Measurements from ENCODE around the gene RASA3.

The RASA3 gene

DNA sequence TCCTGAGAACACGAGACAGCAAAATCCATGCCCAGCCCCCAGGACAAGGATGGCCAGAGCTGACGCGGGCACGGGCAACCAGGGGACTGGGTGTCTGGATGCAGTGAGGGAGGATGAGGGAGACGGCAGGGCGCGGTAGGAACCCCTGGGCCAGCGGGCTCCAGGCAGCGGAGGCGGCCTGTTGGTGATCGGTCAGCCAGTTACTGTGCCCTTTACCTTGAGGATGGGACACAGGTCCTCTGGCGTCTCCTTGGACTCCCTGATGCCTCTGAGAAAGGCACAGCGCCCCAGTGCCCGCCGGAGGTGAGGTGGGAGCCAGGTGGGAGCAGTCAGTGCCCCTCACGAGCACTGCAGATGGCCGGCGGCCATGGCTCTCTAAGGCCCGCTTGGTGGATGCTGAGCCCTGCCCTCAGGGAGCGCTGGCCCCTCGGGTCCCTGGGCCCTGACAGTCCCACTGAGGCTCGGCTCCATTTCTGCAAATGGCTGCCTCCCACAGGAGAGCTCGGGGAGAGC is 189.8 kb downstream of the RASA3 start:
- DNase-seq: no peak

DNA sequence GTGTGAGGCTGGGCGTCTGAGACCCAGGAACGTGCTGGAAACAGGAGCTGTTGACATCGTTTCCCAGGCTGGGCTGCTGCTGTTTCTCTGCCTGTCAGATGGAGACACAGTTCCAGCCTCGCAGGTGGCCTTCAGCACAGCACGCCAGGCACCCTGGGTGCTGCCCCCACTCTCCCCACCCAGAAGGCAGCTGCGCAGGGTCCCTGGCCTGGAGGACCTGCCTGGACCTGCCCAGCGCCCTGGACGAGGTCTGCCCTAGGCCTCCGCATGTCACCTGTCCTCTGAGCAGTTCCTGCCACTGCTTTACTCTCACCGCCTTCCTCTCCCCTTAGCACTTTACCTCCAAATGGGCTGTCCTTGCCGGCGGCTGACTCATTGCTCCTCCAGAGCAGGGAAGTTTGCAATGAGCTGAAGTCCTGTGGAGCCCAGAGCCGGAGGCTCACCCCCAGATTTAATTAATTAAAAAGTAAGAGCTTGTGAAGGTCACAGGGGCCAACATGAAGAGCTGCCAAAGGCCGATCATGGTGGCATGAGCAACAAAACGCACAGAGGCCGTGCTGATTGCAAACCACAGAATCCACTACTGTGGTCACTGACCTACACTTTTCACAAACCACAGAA is 190.7 kb downstream of the RASA3 start:
- no peak for DNase-seq

- DNase-seq: no peak
Measured at GRCh38 chr13:113939944-113940297, 192.5 kb downstream of the RASA3 start.

- no peak for DNase-seq
Measured at GRCh38 chr13:113939129-113939943, 193.1 kb downstream of the RASA3 start.

DNA sequence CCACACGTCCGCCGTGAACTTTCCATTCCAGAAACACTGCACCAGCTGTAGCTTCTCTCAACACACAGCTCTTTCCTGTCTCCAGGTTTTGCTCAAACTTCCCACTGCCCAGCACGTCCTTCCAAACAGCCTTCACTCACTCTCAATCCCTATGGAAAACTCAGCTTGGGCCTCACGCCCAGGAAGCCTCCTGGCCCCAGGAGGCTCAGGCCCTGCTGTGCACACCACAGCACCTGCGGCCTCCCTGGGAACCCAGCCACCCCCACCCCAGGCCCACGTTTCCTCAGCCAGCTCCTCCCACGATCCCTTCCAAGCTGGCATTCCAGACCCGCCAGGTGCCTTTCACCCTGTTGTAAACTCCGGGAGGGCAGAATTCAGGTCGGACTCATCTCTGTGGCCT is 193.7 kb downstream of the RASA3 start:
- no peak for DNase-seq

DNA sequence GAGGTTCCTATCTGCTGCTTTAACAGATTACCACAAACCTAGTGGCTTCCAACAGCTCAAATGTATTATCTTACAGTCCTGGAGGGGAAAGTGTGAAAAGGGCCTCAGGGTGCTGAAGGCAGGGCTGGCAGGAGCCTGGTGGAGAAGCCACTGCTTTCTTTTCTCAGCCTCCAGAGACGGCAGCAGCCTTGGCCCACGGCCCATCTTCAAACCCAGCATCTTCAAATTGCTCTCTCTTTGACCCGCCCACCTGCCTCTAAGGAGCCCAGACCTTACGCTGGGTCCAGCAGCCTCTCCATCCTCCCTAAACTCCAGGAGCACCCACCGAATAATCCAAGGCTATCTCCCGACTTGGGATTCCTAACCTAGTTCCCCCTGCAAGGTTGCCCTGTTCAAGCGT is 194.2 kb downstream of the RASA3 start:
- no peak for DNase-seq

- DNase-seq: no peak
Measured at GRCh38 chr13:113937527-113938180, 194.8 kb downstream of the RASA3 start.

GRCh38 chr13:113937073-113937472 is 195.3 kb downstream of the RASA3 start:
- no peak for DNase-seq

DNA sequence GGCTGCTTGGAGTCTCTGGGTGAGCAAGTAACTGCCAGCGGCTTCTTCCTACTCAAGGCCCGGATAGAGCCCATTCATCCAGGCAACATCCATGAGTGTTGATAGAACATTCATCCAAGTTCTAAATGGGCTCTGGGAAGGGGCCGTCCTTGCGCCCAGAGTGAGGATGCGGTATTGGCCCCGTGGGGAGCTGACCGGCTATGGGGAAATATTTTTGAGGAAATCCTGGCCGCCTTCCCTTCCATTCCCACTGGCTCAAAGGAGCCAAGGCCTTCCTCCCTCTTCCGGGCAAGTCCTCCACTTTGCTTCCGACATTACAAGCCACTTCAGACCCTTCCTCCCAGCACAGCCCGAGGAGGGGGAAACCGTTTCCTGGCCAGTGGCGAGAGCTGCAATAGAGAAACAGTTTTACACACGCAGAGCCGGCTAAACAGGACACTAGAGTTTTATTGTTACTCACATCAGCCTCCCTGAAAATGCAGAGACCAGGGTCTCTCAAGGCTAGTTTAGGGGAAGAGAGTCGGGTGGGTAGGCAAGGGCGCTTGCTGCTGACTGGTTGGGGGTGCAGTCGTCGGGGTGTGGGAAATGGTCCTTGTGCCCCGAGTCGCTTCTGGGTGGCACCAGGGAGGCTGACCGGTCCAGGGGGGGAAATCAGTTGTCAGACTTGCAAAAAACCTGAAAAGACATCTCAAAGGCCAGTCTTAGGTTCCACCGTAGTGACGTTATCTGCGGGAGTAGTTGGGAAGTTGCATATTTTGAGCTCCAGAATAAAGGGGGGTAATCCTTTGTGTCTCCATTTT is 196.1 kb downstream of the RASA3 start:
- DNase-seq: no peak

GRCh38 chr13:113935001-113935844 is 197.2 kb downstream of the RASA3 start:
- DNase-seq: no peak

- no peak for DNase-seq
Measured at GRCh38 chr13:113934576-113934975, 197.8 kb downstream of the RASA3 start.

- no peak for DNase-seq
Measured at GRCh38 chr13:113933901-113934300, 198.5 kb downstream of the RASA3 start.

GRCh38 chr13:113931841-113932459 is 200.5 kb downstream of the RASA3 start:
- no peak for DNase-seq

DNA sequence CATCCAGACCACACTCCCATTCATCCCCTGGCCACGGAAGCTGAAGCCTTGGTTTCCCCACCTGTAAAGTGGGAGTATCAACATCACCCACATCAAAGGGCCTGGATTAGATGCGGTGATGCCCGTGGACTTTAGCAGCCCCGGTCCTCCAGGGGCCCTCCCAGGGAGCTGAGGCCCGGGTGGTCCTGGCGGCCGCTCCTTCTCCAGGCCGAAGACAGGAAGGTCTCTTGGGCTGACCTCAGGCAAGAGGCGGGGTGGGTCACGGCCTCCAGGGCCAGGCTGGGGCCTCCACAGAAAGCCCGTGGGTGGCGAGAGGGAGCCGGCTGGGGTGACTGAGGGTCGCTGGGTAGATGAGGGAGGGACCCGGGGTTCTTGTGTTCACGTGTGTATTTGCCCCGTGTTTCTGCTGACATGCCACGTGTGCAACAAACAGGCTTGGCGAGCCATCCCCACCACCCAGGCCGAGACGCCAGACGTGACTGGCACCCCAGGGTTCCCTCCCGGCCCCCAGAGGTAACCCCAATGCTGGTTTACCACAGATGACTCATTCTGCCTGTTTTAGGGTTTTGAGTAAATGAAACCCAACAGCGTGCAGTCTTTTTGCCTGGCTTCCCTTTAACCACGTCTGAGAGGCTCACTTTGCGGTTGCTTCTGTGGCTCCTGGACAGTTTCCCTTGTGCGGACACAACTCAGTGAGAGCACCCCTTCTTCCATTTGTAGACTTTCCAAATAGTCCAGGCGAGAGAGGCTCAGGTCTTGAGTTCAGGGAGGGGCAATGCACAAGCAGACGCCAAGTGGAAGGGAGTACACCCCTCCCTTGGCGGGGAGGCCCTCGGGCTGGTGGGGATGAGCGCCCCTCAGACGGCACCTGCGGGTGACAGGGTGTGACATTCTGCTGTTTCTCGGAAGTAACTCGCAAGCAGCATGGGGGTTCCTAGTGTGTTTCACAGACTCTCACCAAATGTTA is 201.5 kb downstream of the RASA3 start:
- DNase-seq: peak; percentile 69

DNA sequence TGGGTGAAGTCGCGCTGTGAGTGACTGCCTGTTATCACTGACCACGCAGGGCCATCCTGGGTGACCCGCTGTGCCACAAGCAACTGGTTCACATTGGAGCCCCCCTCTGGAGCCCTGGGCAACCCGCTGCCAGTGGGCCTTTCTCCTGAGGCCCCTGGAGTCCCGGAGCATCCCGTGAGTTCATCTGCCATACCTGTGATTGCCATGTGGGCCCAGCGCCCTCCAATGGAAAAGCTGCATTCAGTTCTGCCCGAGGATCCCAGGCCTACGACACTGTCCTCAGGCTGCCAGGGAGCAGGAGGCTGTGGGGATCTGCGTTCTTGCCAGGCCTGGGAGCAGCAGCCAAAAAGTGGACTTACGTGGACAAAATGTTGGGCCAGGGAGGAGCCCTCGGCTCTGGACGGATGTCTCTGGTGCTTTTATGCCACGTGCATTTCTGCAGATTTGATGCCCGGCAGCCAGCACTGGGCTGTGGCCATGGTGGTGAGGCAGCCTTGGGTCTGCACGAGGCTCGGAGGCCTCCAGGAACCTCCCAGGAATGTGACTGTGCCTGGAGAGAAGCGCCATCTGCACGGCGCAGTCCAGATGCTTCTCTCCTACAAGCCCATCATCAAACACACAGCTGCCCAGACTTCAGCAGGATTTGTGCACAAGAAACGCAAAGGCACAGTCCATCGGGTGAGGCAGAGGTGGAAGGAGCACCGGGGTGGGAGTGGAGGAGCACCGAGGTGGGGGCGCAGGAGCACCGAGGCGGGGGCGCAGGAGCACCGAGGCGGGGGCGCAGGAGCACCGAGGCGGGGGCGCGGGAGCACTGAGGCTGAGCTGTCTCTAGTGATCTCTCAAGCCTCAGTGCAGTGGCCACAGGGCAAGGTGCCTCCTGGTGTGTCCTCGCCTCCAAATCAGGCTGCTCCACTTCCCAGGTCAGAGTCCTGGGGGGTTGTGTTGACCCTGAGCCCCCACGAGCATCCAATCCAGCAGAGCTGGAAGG is 202.5 kb downstream of the RASA3 start:
- no peak for DNase-seq

DNA sequence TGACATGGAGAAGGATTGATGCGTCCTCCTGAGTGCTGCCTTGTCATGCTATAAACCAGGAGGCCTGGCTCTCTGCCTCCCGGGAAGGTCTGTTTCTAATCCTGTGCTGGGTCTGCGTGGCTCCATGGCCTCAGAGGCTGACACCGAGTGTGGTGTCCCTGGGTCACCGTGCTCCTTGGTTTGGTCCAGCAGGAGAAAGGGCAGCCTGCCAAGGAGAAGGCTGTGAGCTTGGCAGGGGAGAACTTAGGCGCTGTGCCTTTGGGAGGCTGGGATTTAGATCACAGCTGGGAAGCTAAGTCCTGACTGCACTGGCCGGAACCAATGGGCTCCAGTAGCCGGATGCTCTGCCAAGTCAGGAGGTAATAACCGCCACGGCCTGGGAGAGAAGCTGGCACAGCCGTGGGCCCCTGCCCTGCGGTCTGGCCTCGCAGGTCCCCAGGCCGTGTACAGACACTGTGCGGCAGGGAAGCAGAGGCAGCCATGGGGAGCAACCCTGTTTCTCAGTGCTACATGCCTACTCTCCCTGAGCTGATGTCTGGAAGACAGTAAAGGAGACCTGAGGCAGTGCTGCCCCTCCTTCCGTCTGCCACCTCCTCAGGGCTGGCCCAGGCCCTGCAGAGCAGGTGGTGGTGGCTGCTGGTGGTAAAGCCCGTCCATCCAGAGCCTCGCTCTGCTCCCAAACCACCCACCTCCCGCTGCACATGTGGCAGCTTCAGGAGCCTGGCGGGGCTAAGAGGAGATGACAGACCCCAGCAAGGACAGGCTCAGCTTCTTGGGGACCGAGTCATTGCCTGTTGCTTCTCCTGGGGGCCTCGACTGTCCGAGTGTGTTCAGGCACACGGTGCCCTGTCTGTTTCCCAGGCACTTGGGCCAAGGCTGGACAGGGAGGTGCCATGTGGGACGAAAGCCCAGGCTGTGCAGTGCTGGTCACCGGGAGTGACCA is 203.5 kb downstream of the RASA3 start:
- no peak for DNase-seq

Data from CD4-positive, alpha-beta T cell treated with Interleukin-12 subunit alpha and Interleukin-12 subunit beta, for 1 hour (primary cell).